ENCODE results near the gene UBE2K. TPM values are rescaled to one million over a fixed set of nuclear protein-coding genes. Genes with fewer than 3 reads are reported as not detected.

UBE2K gene
- total and polyA plus RNA-seq, 10 of the 15 experiments (the other 5 are each of a cell fraction or from before 2014, with no cell fraction given) = 17.0 to 141 (median 75.5) TPM

DNA sequence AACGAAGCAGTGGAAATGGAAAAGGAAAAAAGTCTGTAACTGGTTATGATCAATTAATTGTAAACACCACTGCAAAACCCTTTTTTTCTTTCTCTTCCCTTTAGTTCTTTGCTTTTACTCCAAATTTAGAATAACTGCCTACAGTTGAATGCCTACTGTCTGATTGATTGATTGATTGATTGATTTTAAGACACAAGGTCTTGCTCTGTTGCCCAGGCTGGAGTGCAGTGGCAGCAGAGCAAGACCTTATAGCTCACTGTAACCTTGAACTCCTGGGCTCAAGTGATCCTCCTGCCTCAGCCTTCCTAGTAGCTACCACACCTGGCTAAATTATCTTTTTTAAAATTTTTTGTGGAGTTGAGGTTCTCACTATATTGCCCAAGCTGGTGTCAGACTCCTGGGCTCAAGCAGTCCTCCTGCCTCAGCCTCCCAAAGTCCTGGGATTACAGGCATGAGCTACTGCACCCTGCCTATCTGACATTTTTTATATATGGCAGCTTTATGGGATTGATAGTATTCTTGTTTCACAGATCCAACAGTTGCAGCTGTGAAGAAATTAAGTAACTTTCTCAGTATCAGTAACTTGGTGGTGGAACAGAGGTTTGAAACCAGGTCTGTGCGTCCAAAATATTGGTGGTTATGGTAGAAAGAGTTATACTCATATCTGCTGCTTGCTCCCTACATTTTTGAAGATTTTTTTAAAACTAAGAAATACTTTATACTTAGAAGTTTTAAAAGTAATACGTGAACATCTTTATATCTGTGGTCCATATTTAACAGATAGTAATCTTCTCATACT lies 12.4 kb downstream of the UBE2K start (continued):
- TF ChIP-seq CEBPB (IDR thresholded peaks at IDR 0.05; ENCODE audit: borderline replicate concordance in 1 of 2, low read depth in 2 of 2, low read length in 2 of 2) (no peak), RUNX3 (IDR thresholded peaks at IDR 0.05; ENCODE audit: low read length) (peak; percentile 54), SRF (IDR thresholded peaks at IDR 0.05; ENCODE audit: low read depth in 2 of 2, low read length in 2 of 2) (no peak), IKZF2 (IDR thresholded peaks at IDR 0.05) (0 out of 4 replicates have a peak, but pooled peaks of 1 of the 2 experiments have one; percentile 21), NFIC (IDR thresholded peaks at IDR 0.05; ENCODE audit: low read depth, low read length) (peak; percentile 39; the same call in 1 of the 2 replicates)
- TF ChIP-seq, protein P1, sequence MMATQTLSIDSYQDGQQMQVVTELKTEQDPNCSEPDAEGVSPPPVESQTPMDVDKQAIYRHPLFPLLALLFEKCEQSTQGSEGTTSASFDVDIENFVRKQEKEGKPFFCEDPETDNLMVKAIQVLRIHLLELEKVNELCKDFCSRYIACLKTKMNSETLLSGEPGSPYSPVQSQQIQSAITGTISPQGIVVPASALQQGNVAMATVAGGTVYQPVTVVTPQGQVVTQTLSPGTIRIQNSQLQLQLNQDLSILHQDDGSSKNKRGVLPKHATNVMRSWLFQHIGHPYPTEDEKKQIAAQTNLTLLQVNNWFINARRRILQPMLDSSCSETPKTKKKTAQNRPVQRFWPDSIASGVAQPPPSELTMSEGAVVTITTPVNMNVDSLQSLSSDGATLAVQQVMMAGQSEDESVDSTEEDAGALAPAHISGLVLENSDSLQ (IDR thresholded peaks at IDR 0.05) = peak; percentile 43; the same call in 1 of the 2 replicates

DNA sequence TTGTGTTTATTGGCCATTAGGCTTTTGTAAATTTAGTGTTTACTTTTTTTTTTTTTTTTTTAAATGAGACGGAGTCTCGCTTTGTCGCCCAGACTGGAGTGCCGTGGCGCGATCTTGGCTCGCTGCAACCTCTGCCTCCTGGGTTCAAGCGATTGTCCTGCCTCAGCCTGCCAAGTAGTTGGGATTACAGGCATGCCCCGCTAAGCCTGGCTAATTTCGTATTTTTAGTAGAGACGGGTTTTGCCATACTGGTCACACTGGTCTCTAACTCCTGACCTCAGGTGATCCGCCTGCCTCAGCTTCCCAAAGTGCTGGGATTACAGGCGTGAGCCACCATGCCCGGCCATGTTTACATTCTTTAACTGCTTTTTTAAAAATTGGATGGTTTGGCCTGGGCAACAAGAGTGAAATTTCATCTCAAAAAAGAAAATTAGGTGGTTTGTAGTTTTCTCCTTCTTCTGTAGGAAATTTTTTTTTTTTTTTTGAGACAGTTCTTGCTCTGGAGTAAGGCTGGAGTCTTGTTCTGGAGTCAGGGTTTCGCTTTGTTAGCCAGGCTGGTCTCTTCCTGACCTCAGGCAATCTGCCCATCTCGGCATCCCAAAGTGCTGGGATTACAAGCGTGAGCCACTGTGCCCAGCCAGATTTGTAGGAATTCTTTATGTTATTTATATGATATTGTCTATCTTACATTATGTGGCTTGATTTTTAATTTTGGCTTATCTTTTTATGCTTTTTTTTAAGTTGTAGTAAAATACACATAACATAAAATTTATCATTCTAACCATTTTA lies 15.1 kb downstream of the UBE2K start:
- in situ Hi-C loops (cut with MboI) = no loop called here

More for the DNA sequence above, 15.1 kb downstream of the UBE2K start:
- Histone ChIP-seq H2AFZ (ENCODE audit: control insufficient read depth, low read depth, low read length) (no peak overlapping the region), H3K36me3 (ENCODE audit: control insufficient read depth in 2 of 2, insufficient read depth in 2 of 2, low read length in 1 of 2) (peaks cover 1 to 6% of the 10 kb centered on the region in 2 experiments; a peak in 3 of 4 replicates), H3K4me3 (no peak overlapping the region), H3K9ac (ENCODE audit: control insufficient read depth, insufficient read depth, low read length) (no peak overlapping the region), H3K4me2 (ENCODE audit: control insufficient read depth, insufficient read depth) (peak overlapping the region; percentile 92), H3K27me3 (replicated peaks in 1 of 2; ENCODE audit: control insufficient read depth in 2 of 2, insufficient read depth in 2 of 2, low read length in 1 of 2) (no peaks in the 10 kb centered on the region), H3K9me3 (replicated peaks; ENCODE audit: control insufficient read depth, insufficient read depth, low read length) (no peaks in the 10 kb centered on the region), H3K4me1 (ENCODE audit: control insufficient read depth, insufficient read depth, low read length) (peaks cover 56% of the 10 kb centered on the region), H3K79me2 (ENCODE audit: control insufficient read depth, insufficient read depth, low read length) (peaks cover 87% of the 10 kb centered on the region), H3K27ac (ENCODE audit: control insufficient read depth, insufficient read depth) (peak overlapping the region; percentile 66), H4K20me1 (ENCODE audit: control insufficient read depth, insufficient read depth) (no peaks in the 10 kb centered on the region)
- POLR2A ChIA-PET = interaction anchor here (0.6 to 0.9 kb wide), 3 partner anchors 9 to 257 kb away, joined by 3 to 4 read pairs (median 4); no protein-coding TSS in a partner anchor
- DNase-seq (ENCODE audit: low read depth, low spot score) = no peak
- intact Hi-C loops (cut with micrococcal nuclease; ENCODE audit: unreplicated experiment) = no loop called here
- no TSS peak for BruUV-seq (replicated peaks)
- no peak for ATAC-seq
- WGBS (ENCODE audit: insufficient coverage, insufficient replicate concordance, low lambda C conversion rate, missing lambda C conversion rate) = 81% methylated on average over 8 of the region's 17 CpGs
- TF ChIP-seq, protein P1 (IDR thresholded peaks at IDR 0.05) = no peak
- TF ChIP-seq, protein P2, sequence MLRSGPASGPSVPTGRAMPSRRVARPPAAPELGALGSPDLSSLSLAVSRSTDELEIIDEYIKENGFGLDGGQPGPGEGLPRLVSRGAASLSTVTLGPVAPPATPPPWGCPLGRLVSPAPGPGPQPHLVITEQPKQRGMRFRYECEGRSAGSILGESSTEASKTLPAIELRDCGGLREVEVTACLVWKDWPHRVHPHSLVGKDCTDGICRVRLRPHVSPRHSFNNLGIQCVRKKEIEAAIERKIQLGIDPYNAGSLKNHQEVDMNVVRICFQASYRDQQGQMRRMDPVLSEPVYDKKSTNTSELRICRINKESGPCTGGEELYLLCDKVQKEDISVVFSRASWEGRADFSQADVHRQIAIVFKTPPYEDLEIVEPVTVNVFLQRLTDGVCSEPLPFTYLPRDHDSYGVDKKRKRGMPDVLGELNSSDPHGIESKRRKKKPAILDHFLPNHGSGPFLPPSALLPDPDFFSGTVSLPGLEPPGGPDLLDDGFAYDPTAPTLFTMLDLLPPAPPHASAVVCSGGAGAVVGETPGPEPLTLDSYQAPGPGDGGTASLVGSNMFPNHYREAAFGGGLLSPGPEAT (IDR thresholded peaks at IDR 0.05; ENCODE audit: low read depth) = no peak
- TF ChIP-seq BHLHE40 (IDR thresholded peaks at IDR 0.05; ENCODE audit: borderline replicate concordance in 1 of 2, low read depth in 2 of 2, low read length in 1 of 2) (no peak), SMAD5 (IDR thresholded peaks at IDR 0.05; ENCODE audit: low read depth) (no peak), ZSCAN29 (IDR thresholded peaks at IDR 0.05) (no peak)
- CTCF ChIA-PET = interaction anchor here (0.8 kb wide), 1 partner anchor 19 kb away, joined by 3 read pairs; no protein-coding TSS in a partner anchor
- RAD21 ChIA-PET (ENCODE audit: unreplicated experiment) = interaction anchor here (0.6 kb wide), 1 partner anchor 1393 kb away, joined by 3 read pairs; no protein-coding TSS in a partner anchor
- SMC1A ChIA-PET (ENCODE audit: uncharacterized antibody, unreplicated experiment) = interaction anchor here (0.5 to 1.6 kb wide), 5 partner anchors 13 to 31 kb away, joined by 3 to 6 read pairs (median 3); partner anchors contain the start of gene UBE2K
- FAIRE-seq = no peak
